Transverse colon (tissue), 4 donors: Measurements from ENCODE around the gene ZNF333.

ENCODE experiments used
- CTCF ChIP-seq, 5 experiments: fragments of 200-600 bp in 3 of 5; fragments of 450-650 bp in 2 of 5; sonication (generic) in 3 of 5; IDR thresholded peaks; 1 replicate in 2 of 5; 2 replicates in 3 of 5; pipeline ENCODE4 v1.5.1; 2016 to 2017; ENCODE audit warnings: antibody characterized with exemption in 5 of 5, inconsistent platforms in 3 of 5, mild to moderate bottlenecking in 2 of 5, moderate library complexity in 1 of 5
- POLR2AphosphoS5 ChIP-seq, 3 donors: sonication (generic); formaldehyde crosslinking; IDR thresholded peaks; one replicate each; pipeline ENCODE4 v1.6.1; 2016; ENCODE audit warnings: antibody characterized with exemption in 3 of 3

- no peak for TF ChIP-seq CTCF (IDR thresholded peaks at IDR 0.05)
- no peak for TF ChIP-seq POLR2AphosphoS5 (IDR thresholded peaks at IDR 0.05)
Observed at GRCh38 chr19:14654786-14655560, 34.9 kb upstream of the ZNF333 start.
